ENCODE data around the gene CDK5R1.
"Not testable (repeated sequence)": the region's sequence is repeated elsewhere in the genome, so short reads cannot be mapped to it uniquely, and the experiment has no call there.

The CDK5R1 gene

DNA sequence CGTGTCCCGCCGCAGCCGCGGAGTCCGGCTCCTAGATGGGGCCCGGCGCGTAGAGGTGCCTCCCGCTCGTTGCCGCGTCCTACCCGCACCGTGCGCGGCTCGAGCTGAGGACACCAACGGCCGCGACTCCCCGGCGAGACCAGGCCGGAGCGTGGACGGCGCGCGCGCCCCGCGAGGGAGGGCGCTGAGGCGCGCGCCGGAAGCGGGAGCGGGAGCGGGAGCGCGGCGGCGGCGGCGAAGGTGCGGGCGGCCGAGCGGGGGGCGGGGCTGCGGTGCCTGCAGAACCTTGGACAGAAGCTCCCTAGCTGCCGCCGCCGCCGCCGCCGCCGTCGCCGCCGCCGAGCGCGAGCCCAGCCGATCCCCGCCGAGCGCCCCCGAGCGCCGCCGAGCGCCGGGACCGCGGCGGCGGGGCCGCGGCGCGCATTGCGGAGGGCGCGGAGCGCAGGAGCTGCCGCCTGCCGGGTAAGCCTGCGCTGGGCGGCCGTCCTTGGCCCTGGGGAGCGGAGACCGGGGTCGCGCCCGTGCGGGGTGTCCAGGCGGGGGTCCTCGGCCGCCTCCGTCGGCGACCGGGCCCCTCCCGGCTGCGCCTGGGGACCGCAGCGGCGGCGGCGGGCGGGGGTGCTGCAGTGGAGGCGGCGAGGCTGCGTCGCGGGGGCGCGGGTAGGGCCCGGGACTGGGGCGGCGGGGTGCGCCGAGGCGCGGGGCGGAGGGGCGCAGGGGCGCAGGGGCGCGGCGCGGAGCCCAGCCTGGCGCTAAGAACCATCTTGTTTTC lies at the start of gene CDK5R1:
CDK5R1 (plus strand) TSS at position 293 of the 772 bp plus-strand sequence. CDS start 628 bp downstream, outside the sequence.
- DNase-seq, result peak; percentile 37

DNA sequence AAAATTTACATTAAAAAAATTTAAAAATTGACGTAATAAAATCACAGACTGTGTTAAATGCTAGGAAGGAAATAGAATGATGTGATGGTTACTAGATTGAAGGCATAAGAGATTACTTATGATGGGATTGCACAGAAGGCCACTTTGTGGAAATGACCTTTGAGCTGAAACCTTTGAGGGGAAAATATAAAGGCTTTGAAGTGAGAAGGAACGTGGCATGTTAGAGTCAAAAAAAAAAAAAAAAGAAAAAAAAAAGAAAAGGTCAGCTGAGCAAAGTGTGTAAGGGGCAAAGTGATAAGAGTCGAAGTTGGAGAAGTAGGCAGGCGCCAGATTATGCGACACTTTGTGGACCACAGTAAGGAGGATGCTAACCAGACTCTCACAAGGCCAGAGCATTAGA lies 46.1 kb upstream of the CDK5R1 start:
- no peak for DNase-seq

DNA sequence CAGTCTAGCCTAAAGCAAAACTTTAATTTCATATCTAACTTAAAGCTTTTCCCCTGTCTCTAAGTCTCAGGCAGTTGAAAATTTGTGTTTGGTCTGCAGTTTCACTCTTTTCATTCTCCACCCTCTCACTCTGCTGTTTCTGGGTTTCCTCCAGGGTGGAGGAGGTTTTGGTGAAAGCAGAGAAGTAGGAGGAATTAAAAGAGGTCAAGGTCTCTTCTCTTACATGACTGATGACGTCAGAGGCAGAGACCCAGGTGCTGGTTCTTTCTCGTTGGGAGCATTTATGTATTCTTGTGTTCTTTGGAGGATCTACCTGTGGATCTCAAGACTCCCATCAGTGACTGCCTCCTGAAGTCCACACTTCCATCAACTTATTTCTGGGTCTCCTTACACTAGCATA lies 44.9 kb upstream of the CDK5R1 start:
- no peak for DNase-seq

DNA sequence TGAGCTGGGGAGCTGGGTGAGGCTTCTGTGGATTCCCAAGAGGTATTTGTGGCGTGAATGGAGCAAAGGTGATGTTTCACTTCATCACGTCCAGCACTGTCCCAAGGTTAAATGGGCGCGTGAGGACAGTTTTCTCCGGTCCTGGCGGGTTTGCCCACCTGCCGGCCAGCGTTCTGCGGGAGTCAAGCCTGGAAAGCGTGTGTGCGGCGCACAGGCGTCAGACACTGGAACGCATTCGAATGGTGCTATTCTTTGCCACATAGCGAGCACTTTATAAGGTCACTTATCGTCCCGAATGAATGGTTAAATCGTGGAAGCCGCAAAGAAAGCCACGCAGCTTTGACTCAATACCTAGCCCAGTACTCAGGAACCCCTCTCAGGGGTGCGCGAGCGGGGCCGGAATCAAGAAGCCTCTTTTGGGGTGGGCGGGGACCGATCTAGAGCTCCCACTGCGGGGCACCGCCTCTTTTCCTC lies 42.9 kb upstream of the CDK5R1 start:
- DNase-seq, result no peak

DNA sequence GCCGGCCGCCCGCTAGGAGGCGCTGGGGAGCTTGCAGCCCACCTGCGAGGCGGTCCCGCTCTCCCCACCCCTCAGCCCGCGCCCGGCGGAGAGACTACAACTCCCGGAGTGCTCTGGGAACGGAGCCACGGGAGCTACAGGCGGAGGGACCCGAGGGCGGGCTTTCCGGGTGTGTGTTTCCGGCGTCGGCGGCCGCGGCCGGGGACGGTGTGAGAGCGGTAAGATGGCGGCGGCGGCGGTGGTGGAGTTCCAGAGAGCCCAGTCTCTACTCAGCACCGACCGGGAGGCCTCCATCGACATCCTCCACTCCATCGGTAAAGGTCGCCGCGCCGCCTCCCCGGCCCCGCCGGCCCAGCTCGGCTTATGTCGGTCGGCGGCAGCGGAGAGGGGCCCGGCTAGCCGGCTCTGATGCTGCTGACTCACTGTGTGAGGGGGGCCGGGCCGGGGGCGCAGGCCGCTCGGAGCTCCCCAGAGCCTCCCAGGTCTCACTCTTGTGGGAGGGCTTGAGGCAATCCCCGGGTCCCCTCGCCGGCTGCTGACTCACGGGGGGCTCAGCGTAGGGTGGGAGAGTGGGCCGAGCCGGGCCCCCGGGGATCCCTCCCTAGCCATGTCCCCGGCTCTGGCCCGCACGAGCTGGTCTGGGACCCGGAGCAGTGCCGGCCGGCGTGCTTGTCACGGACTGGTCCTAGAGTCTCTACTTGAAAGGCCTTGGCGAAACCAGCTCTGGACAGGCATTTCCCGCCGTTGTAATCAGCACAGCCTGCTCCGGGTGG lies 42.3 kb upstream of the CDK5R1 start, which contains the start of gene PSMD11:
PSMD11 (plus strand) TSS at position 210 of the 773 bp plus-strand sequence; CDS start at position 224, 14 bp downstream.
- DNase-seq, result peak; percentile 94

DNA sequence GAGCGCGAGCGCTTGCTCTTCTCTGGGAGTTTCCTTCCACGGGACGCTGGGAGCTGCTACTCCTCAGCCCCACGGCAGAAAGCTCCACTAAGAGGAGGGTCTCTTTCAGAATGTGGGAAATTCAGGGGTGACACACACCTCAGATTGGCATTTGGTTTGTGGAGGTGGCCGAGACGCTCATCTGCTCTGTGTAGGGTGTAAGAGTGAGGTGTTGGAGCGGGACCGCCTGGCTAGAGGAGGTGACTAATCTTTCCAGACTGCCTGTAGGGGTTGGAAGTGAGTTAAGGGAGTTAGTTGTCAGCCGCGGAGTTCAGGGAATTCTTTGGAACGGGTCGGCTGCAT lies 41.7 kb upstream of the CDK5R1 start:
- DNase-seq, result no peak

DNA sequence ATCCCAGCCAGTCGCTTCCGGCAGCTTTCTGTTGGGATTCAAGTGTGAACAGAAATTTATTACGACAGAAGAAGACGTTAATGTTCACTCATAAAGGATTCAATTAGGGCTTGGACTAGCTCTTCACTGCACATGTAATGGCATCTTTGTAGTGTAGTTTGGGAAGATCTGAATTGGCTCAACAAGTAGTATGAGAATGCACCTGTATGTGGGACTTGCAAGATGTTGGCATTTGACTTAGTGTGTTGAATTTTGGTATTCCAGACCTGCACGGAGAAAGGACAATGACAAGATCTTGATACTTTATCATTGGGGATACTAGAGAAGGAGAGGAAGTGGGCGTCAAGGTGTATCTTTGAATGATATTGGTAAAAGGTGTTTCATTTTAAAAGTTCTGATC lies 41.3 kb upstream of the CDK5R1 start:
- DNase-seq, result no peak

DNA sequence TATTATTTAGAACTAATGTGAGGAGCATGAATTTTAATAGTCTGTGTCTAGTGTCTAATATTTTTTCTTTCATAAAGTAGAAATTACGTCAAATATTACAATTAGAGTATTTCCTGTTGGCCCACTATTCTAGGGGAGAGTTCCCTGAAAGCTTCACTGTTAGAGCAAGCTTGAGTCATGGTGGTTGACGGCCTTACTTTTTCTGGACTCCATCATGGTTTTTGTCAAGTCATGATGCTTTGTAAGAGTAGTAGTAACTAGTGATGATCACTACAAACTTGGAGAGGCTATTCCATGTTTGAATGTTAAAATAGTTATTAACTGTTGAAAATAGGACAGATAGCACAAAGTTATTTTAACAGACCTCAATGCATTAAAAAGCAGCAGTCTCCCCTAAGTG lies 40.8 kb upstream of the CDK5R1 start:
- no peak for DNase-seq

DNA sequence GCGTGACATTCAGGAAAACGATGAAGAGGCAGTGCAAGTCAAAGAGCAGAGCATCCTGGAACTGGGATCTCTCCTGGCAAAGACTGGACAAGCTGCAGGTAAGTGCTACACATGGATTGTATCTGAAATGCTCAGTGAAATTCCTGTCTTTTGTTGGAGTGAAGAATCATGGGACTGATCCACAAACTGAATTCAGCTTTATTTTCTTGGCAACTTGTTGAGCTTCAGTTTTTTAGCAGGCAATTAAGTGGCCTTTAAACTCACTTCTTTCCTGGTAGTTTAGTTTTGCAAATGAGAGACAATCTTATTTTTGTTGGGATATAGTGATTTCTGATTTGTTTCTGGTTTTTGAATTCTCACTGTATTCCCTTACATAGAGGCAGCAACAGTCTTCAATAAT lies 39.8 kb upstream of the CDK5R1 start:
- no peak for DNase-seq

DNA sequence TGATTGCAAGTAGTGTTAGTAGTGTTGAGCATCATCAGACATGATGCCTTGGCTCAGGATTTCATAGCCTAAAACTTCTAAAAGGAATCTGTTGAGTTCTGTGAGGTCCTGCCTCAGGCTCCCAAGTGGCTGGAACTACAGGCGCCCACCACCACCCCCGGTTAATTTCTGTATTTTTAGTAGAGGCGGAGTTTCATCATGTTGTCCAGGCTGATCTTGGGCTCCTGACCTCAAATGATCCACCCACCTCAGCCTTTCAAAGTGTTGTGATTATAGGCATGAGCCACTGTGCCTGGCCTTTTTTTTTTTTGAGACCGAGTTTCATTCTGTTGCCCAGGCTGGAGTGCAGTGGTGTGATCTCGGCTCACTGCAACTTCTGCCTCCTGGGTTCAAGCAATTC lies 36.8 kb upstream of the CDK5R1 start:
- no peak for DNase-seq

DNA sequence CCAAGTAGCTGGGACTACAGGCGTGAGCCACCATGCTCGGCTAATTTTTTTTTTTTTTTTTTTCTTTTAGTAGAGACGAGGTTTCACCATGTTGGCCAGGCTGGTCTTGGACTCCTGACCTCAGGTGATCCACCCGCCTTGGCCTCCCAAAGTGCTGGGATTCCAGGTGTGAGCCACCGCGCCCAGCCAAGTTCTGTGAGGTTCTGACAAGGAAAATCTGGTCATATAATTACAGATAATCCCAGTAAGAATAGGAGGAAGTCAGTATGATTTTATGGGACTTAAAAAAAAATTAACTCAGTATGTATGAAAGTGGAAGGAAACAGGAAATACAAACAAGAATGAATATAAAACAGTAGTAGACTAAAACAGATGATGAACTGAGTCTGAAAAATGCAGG lies 36.4 kb upstream of the CDK5R1 start:
- not testable (repeated sequence) for DNase-seq

DNA sequence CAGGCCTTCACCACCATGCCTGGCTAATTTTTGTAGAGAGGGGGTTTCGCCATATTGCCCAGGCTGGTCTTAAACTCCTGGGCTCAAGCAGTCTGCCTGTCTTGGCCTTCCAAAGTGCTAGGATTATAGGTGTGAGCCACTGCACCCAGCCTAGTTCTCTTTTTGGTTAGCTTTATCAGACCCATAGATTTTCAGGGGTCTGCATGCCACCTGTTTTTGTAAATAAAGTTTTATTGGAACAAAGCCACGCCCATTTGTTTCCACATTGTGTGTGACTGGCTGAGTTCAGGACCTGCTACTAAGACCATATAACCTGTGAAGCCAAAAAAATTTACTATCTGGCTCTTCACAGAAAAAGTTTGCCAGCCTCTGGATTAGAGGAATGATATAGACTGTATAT lies 34.9 kb upstream of the CDK5R1 start:
- no peak for DNase-seq

DNA sequence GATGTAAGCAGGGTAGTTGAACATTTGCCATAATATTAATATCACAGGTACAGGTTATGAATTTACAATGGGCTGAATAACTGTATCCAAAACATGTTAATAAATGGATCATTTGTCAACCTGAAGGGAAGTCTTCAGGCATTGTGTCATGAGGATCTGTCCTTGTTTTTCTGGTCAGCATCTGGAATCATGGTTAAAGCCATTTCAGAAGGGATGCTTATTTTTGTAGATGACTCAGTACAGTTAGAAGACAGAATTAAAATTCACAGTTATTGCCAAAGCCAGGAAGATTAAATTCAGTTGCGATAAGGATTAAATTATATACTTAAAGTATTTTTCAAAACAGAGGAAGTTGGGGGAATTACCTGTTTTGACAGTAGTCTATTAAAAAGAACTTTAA lies 34.5 kb upstream of the CDK5R1 start:
- DNase-seq, result no peak

DNA sequence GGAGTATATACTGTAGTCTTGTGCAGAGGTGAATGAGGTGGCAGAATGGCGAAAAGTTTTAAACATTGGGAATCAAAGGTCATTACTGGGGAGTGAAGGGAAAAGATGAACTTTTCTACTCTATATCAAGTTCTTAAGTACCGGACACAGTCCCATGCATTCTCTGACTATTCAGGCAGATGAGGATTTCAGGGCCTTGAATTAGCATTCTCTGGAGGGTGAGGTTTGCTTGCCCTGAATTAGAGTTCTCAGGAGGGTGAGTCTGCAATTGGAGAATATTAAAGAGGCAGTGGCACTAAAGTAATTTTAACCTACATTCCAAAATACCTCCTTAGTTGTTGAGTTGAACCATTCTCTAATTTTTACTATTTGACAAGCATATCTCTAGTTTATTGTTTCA lies 33.4 kb upstream of the CDK5R1 start:
- no peak for DNase-seq

DNA sequence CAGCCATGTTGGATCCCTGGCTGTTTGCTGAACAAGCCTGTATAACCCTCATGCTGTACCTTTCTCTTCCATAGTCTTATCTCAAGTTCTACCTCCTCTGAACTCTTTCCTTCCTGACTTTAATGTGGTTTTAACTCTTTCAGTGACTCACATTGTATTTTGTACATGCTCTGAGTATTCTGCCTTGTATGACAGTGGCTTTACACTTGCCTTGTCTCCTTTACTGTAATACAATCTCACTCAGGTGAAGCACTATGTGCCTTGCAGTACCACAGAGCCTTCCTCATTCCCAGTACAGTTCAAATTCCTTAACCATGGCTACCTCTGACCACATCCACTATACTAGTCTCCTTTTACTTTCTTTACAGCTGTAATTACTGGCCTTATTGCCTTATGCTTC lies 28.4 kb upstream of the CDK5R1 start:
- no peak for DNase-seq

DNA sequence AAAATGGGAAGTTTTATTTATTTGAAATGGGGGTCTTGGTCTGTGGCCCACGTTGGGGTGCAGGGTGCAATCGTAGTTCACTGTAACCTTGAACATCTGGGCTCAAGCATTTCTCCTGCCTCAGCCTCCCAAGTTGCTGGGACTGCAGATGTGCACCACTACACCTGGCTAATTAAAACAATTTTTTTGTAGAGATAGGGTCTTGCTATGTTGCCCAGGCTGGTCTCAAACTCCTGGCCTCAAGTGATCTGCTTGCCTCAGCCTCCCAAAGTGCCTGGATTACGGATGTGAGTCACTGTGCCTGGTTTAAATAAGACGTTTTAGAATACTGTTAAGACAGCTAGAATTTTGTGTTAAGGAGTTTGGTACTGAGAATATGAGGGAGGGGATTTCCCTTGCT lies 26.7 kb upstream of the CDK5R1 start:
- DNase-seq, result no peak

DNA sequence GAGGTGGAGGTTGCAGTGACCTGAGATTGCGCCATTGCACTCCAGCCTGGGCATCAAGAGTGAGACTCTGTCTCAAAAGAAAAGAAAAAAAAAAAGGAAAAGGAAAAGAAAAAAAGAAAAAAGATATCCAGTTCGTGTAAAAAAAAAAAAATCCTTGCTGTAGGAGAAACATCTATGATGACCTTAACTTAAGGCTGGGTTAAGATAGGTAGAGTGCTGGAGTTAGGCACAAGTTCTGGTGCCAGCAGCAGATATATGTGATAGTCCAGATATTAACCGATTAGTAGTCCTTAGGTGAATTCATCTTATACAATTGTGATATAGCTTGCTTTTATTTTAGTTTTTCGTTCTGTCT lies 25.3 kb upstream of the CDK5R1 start:
- DNase-seq, result no peak

DNA sequence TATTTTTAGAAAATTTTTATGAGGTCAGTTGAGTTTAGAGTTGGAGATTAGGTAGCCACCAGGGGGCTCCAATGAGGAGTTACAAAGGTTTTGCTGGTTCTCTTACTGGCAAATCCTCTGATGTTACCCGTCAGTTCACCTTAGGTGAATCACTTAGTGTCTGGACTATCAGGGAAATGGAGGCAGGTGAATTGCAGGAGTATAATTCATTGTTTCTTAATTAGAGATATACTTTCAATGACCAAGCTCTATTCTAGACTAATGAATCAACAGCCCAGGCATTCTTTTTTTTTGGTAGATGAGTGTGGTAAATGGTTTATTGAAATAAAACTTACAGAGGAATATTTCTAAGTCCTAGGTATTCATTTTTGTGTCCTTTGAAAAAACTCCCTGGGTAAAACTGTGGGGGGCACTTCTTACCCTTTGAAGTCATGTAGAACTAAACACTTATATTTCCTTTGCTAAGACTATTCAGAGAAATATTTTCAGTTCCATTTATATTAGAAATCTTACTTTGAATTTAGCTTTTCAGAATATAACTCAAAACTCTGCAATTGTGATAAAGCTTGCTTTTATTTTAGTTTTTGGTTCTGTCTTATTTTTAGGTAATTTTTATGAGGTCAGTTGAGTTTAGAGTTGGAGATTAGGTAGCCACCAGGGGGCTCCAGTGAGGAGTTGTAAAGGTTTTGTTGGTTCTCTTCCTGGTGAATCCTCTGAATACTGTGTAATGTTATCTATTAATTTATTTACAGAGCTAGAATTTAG lies 24.8 kb upstream of the CDK5R1 start:
- peak; percentile 69 for DNase-seq

DNA sequence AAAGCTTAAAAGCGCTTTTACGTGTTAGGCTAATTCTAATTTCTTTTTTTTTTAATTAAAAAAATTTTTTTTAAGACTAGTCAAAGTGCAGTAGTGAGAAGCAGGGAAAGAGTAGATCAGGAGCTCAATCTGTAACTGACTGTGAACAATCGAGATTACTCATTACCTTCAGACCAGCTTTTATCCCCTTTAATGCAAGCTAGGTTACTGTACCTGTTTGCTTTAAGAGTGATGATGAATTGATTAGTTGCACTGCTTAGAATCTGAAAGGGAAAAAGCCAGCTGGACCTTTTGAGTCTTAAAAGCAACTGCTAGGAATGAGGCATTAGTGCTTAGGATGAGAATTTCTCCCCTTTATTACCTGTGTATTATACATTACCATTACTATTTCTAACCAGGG lies 23.5 kb upstream of the CDK5R1 start:
- no peak for DNase-seq

DNA sequence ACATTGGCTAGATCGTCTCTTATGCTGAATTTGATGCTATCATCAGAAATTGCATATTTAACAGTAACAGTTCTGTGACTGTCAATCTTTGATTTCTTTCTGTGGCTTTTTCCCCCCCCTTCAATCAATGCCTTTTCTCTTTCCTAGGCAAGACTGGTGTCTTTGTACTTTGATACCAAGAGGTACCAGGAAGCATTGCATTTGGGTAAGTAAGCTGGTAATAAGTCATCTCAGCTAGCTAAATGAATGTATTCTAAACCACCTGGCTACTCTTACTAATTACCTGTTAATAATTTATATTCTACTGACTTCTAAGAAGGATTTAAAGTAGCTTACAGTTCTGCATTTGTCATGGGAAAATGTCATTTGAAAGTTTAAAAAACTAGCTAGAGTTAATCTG lies 22.4 kb upstream of the CDK5R1 start:
- DNase-seq, result no peak

DNA sequence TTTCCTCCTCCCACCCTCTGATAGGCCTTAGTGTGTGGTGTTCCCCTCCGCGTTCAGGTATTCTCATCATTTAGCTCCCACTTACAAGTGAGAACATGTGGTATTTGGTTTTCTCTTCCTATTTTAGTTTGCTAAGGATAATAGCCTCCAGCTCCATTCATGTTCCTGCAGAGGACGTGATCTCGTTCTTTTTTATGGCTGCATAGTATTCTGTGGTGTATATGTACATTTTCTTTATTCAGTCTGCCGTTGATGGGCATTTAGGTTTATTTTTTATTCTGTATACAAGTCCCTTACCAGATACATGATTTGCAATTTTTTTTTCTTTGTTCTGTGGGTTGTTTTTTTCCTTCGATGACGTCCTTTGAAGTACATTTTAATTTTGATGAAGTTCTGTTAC lies 18.8 kb upstream of the CDK5R1 start:
- DNase-seq, result no peak

DNA sequence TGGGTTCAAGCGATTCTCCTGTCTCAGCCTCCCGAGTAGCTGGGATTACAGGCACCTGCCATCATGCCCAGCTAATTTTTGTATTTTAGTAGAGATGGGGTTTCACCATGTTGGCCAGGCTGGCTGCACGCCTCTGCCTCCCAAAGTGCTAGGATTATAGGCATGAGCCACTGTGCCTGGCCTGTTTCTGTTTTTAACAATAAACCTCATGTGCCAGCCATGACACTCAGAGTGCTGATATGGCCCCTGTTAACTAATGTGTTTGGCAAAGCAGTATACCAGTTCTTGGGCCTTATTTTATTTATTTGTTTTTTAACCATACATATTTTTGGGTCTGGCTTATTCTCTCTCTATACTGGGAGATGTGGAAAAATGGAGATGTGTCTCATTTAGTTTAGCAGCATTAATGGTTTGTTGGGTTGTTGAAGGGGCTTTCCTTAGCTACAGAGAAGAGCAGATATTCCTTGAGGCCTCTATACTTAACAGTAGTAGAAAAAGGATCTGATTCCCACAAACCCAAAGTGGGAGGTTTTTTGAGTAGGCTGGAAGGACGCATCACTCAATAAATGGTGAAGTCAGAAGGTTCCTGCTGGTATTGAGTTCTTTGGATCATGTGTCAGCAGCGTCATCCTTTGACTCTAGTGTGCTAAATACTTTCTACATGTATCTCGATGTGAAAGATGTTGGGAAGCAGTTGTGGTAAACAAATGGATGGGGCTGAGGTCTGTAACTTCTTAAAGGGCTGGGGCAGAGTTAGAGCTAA lies 16.2 kb upstream of the CDK5R1 start:
- DNase-seq, result no peak

DNA sequence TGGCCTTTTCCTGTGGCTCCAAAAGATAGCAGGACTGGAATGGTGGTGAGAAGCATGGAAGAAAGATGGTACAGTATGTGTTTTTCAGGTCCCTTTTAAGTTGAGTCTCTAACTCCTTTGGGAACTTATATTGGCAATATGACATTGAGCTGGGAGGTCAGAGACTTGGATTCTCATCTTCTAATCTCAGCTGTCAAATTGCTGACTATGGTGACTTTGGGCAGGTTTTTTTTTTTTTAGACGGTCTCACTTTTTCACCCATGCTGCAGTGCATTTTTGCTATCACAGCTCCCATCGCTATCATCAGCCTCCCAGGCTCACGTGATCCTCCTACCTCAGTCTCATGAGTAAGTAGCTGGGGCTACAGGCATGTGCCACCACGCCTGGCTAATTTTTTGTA lies 15.1 kb upstream of the CDK5R1 start:
- no peak for DNase-seq

Measured in NCI-H1694 treated with DMSO at 0.1 percent for 48 hours (cell line).